Activated T-helper 2 cell treated with anti-CD3 and anti-CD28 coated beads, Interferon-gamma antibody, Interleukin-2, Interleukin-4, amounts not matched to agents 10 μg/mL and 5 μg/mL and 100 μg/mL, durations not matched to agents 14 hours and 24 hours and 36 hours (primary cell): ENCODE measurements around the gene ARHGAP44. TPM values are rescaled to one million over a fixed set of nuclear protein-coding genes. Genes with fewer than 3 reads are reported as not detected.
A peak's percentile ranks its signal among the peaks of the same experiment; 100 is the strongest.

Experiments
- DNase-seq: peaks from one replicate; pipeline ENCODE4 v3.0.0; 2021; ENCODE audit warnings: low spot score
- H3K27ac Mint-ChIP-seq: one replicate; pipeline ENCODE4 v1.8.0; 2021; ENCODE audit warnings: mixed read lengths
- H3K27me3 Mint-ChIP-seq: one replicate; pipeline ENCODE4 v1.8.0; 2021; ENCODE audit warnings: low read depth, mixed read lengths
- H3K36me3 Mint-ChIP-seq: one replicate; pipeline ENCODE4 v1.8.0; 2021; ENCODE audit warnings: low read depth, mixed read lengths
- H3K4me1 Mint-ChIP-seq: one replicate; pipeline ENCODE4 v1.8.0; 2021; ENCODE audit warnings: low read depth, mixed read lengths
- H3K4me3 Mint-ChIP-seq: one replicate; pipeline ENCODE4 v1.8.0; 2021; ENCODE audit warnings: low read depth, mild to moderate bottlenecking, moderate library complexity, mixed read lengths
- H3K9me3 Mint-ChIP-seq: one replicate; pipeline ENCODE4 v1.8.0; 2021; ENCODE audit warnings: mixed read lengths
- intact Hi-C: fragments of 100-400 bp; cut with micrococcal nuclease; formaldehyde crosslinking; loops from one replicate; pipeline ENCODE4 v1.15.1; 2023
- total RNA-seq: library from RNA; stranded (reverse); gene quantifications from 2 replicates; pipeline ENCODE4 v1.2.3, GENCODE V29; 2022

The ARHGAP44 gene, protein sequence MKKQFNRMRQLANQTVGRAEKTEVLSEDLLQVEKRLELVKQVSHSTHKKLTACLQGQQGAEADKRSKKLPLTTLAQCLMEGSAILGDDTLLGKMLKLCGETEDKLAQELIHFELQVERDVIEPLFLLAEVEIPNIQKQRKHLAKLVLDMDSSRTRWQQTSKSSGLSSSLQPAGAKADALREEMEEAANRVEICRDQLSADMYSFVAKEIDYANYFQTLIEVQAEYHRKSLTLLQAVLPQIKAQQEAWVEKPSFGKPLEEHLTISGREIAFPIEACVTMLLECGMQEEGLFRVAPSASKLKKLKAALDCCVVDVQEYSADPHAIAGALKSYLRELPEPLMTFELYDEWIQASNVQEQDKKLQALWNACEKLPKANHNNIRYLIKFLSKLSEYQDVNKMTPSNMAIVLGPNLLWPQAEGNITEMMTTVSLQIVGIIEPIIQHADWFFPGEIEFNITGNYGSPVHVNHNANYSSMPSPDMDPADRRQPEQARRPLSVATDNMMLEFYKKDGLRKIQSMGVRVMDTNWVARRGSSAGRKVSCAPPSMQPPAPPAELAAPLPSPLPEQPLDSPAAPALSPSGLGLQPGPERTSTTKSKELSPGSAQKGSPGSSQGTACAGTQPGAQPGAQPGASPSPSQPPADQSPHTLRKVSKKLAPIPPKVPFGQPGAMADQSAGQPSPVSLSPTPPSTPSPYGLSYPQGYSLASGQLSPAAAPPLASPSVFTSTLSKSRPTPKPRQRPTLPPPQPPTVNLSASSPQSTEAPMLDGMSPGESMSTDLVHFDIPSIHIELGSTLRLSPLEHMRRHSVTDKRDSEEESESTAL
- 0.21 TPM in 2 replicates for total RNA-seq

DNA sequence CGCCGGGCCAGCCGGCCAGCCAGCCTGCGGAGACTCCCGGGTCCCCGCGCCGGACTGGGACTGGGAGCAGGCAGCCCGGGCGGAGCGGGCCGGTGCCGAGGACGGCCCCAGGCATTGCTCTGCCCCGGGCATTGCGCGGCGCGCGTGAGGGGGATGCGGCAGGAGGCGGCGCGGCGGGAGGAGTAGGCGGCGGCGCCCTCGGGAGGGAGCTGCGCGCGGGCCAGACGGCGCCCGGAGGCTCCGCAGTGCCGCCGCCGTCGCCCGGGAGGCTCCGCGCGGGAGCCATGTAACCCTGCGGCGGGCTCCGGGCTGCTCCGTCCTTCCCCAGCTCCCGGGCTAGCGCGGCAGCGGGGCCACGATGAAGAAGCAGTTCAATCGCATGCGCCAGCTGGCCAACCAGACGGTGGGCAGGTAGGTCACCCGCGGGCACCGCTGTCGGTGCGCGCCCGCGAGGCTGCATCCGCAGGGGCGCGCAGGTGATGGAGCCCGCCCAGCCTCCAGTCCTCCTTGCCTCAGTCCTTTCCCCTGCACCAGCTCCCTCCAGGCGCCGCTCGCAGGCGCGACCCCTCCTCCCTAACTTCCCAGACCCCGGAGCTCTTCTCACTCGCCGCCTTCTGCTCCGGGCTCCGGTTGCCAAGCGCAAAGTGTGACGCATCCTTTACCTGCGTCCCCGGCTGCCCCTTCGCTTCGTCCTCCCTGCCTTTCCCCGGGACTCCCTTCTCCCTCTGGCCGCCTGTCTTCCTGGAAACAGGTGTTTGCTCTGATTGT lies at the start of gene ARHGAP44:
Gene ARHGAP44, plus strand, starts transcription at position 18 of the 768 bp plus-strand sequence. Its CDS starts 341 bp downstream, at position 359.
- Mint-ChIP-seq H3K27ac (no peak within 1 kb of the TSS), H3K9me3 (no peaks in the 10 kb centered on the region), H3K4me3 (peak within 1 kb of the TSS; percentile 66), H3K36me3 (no peaks in the 10 kb centered on the region), H3K27me3 (peaks cover 13% of the 10 kb centered on the region), H3K4me1 (no peaks in the 10 kb centered on the region)
- intact Hi-C loops: no loop called here
- peak; percentile 12 for DNase-seq

DNA sequence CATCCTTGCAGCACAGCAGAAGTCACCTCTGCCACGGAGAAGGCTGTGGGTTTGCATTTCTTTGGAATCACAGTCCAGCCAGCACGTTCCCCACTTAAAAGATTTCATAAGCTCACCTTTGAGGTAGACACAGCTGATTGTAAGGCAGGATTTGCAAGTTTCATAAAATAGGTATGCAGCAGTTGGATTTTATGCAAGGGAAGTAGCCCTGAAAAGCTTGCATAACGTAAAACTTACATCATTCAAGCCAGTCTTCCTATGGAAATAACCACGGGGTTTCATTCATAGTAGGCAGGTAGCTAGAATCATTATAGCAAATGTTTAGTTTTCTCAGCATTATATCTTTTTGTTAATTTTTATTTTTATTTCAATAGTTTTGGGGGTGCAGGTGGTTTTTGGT lies 49.8 kb upstream of the ARHGAP44 start:
- Mint-ChIP-seq H3K27me3 (no peaks in the 10 kb centered on the region), H3K4me1 (no peaks in the 10 kb centered on the region), H3K4me3 (no peak overlapping the region), H3K27ac (no peak overlapping the region), H3K36me3 (no peaks in the 10 kb centered on the region), H3K9me3 (no peaks in the 10 kb centered on the region)
- no peak for DNase-seq
- intact Hi-C loops: no loop called here

DNA sequence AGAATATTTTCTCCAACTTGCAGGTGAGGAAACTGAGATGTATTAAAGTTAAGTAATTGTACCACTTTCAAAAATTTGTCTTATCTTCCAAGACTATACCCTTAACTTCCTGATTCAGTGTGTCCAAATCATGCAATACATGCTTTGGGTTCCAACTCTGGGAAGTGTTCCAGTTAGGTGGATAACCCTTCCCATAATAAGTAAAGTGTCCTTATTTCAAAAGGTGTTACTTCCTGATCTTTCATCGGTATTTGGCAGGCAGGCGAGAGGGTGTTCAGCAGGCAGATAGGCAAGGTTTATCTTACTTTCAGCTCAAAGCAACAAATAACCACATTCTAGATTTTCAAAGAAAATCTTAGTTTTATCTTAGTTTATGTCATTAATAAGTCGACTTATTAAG lies 46.3 kb upstream of the ARHGAP44 start:
- no peak for DNase-seq
- Mint-ChIP-seq H3K4me3 (no peak overlapping the region), H3K27ac (no peak overlapping the region), H3K36me3 (no peaks in the 10 kb centered on the region), H3K27me3 (no peaks in the 10 kb centered on the region), H3K4me1 (no peaks in the 10 kb centered on the region), H3K9me3 (no peaks in the 10 kb centered on the region)
- intact Hi-C loops: no loop called here

DNA sequence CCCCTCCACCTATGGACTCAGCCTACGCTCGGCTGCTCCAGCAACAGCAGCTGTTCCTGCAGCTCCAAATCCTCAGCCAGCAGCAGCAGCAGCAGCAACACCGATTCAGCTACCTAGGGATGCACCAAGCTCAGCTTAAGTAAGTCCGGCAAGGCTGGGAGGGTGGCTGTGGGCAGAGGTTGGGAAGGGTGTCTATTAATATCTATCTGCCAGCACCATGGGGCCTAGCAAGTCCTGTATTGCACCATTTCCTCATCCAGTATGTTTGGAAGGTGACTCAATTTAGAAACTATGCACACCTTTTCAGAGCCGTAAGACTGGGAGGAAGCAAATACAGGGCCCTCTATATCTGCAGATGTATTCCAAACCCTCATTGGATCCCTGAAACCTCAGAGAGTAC lies 45.0 kb upstream of the ARHGAP44 start:
- no peaks in the 10 kb centered on the region for H3K27me3 Mint-ChIP-seq
- H3K9me3 Mint-ChIP-seq: no peaks in the 10 kb centered on the region
- H3K4me1 Mint-ChIP-seq: no peaks in the 10 kb centered on the region
- no peaks in the 10 kb centered on the region for H3K36me3 Mint-ChIP-seq
- H3K4me3 Mint-ChIP-seq: no peak overlapping the region
- no peak overlapping the region for H3K27ac Mint-ChIP-seq
- intact Hi-C loops: no loop called here
- DNase-seq: no peak

DNA sequence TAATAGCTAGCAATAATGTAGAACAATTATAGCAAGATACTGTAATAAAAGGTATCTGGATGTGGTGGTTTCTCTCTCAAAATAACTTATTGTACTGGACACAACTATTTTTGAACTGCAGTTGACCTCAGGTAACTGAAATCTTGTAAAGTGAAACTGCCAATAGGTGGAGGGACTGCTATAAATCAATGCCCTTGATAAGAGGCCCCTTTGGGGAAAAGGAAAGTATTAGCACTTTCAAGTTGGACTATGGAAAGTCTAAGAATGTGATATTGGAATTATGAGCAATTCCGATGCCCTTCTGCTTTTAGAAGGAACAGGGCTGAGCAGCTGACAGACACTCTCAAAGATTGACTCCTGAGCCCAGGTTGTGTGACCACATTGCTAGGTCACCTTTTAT lies 44.5 kb upstream of the ARHGAP44 start:
- H3K4me1 Mint-ChIP-seq: no peaks in the 10 kb centered on the region
- DNase-seq: no peak
- H3K9me3 Mint-ChIP-seq: no peaks in the 10 kb centered on the region
- H3K27me3 Mint-ChIP-seq: no peaks in the 10 kb centered on the region
- H3K4me3 Mint-ChIP-seq: no peak overlapping the region
- intact Hi-C loops: no loop called here
- no peak overlapping the region for H3K27ac Mint-ChIP-seq
- no peaks in the 10 kb centered on the region for H3K36me3 Mint-ChIP-seq

DNA sequence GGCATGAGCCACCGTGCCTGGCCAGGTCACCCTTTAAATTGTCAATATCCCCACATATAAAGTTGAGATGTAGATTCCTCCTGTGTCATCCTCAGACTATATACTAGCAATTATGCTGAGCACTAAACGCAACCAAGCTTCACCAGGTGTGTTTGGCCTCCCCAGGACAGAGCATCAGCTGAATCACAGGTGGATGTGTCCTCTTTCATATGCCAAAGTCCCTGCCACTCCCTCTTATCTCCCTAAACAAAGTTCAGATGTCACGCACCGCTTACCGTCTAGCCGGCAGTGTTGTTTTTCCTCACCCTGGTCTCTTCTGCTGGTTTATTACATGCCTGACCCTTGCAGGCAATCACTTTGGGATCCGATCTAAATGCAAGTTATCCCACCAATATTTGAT lies 43.8 kb upstream of the ARHGAP44 start:
- no peaks in the 10 kb centered on the region for H3K9me3 Mint-ChIP-seq
- H3K4me3 Mint-ChIP-seq: no peak overlapping the region
- no peaks in the 10 kb centered on the region for H3K27me3 Mint-ChIP-seq
- H3K27ac Mint-ChIP-seq: no peak overlapping the region
- no peaks in the 10 kb centered on the region for H3K36me3 Mint-ChIP-seq
- H3K4me1 Mint-ChIP-seq: no peaks in the 10 kb centered on the region
- no peak for DNase-seq
- intact Hi-C loops: no loop called here

DNA sequence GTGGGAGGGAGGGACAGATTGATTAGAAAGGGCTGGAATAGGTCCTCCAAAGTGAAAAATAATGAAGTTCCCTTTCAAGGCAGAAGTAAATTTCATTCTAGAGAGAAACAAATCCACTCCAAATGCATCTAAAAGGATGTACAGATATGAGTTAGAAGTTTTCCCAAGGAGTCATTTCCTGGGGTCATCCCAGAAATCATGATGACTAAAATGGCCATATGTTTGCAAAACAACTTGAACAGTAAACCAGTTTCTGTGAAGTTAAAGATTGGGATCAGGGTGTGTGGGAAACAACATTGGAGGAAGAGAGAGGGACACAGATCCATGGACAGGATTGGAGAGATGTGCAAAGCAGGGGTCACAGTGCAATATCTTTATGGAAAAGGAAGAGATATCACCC lies 32.5 kb upstream of the ARHGAP44 start:
- Mint-ChIP-seq H3K9me3 (peaks cover 8% of the 10 kb centered on the region), H3K4me3 (no peak overlapping the region), H3K27ac (no peak overlapping the region), H3K4me1 (no peaks in the 10 kb centered on the region), H3K36me3 (no peaks in the 10 kb centered on the region), H3K27me3 (no peaks in the 10 kb centered on the region)
- DNase-seq: no peak
- intact Hi-C loops: no loop called here

DNA sequence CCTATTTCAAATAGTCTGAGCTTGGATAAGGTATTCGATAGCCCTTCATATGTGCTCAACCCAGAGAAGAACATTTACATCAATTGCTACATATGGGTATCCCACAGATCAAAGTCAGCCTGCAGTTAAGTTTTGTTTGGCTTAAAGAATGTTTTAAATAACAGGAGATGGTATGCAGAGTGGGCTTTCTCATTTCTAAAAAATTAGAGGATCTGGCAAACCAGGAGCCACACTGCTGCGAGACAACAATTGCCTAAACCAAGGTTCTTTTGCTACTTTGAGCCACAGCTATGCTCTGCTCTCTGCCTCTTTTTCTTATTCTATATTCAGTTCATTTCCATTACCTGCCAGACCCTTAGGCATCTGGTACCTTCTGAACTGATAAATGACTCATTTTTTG lies 30.2 kb upstream of the ARHGAP44 start:
- intact Hi-C loops: no loop called here
- Mint-ChIP-seq H3K9me3 (peaks cover 9% of the 10 kb centered on the region), H3K4me3 (no peak overlapping the region), H3K36me3 (no peaks in the 10 kb centered on the region), H3K27ac (no peak overlapping the region), H3K4me1 (no peaks in the 10 kb centered on the region), H3K27me3 (no peaks in the 10 kb centered on the region)
- no peak for DNase-seq

DNA sequence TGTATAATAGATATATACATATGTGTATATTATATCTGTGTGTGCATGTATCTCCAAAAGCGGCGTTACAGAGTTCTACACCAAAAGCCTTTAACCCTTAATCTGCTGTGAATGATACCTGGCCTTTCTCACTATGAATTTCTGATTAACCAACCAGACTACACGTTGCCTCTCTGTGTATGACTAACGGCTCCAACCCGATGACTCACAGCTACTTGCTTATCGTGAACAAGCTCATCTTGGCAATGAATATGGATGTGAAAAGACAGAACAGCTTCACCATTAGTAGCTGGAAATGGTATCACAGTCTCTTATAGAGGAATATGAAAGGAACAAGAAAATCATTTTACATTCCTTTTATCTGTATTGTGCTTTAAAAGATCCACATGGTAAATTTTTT lies 23.8 kb upstream of the ARHGAP44 start:
- Mint-ChIP-seq H3K9me3 (peaks cover 19% of the 10 kb centered on the region), H3K27me3 (no peaks in the 10 kb centered on the region), H3K4me3 (no peak overlapping the region), H3K27ac (no peak overlapping the region), H3K4me1 (no peaks in the 10 kb centered on the region), H3K36me3 (no peaks in the 10 kb centered on the region)
- no peak for DNase-seq
- intact Hi-C loops: no loop called here

DNA sequence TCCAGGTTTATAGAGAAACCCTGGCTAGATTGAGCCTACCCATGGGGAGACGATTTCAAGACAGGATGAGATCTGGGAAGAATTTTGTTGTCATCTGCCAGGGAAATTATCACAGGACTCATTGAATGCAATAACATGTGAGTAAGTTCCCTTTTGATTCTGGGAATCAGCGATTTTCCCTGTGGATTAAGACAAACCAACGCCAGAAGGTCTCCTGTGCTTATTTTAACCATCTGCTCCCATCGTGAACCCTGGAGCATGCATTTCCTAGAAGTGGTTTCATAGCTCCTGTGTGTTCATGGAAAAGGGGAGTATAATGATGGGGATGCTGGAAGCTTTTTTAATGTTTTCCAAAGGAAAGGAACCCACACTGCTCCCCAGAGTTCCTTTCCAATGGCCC lies 21.0 kb upstream of the ARHGAP44 start:
- H3K9me3 Mint-ChIP-seq: peaks cover 15% of the 10 kb centered on the region
- DNase-seq: no peak
- H3K4me3 Mint-ChIP-seq: no peak overlapping the region
- no peaks in the 10 kb centered on the region for H3K36me3 Mint-ChIP-seq
- no peaks in the 10 kb centered on the region for H3K4me1 Mint-ChIP-seq
- no peak overlapping the region for H3K27ac Mint-ChIP-seq
- intact Hi-C loops: no loop called here
- no peaks in the 10 kb centered on the region for H3K27me3 Mint-ChIP-seq

DNA sequence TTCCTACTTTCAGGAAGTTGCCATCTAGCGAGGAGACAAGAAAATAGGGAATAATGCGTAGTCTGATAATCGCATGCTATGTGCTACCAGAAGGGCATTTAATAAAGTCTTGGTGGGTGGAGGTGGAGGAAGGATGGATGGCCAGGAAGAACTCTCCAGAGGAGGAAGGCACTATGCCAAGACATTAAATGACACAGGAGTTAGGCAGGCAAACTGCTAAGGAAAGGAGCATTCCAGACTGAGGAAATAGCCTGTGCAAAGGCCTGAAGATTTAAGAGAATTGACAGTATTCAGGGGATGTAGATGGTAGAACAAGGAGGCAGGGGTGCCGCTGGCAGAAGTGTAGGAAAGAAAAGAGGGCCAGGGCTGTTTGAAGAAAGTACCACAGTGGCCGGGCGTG lies 19.3 kb upstream of the ARHGAP44 start:
- no peak for DNase-seq
- intact Hi-C loops: no loop called here
- Mint-ChIP-seq H3K9me3 (peaks cover 12% of the 10 kb centered on the region), H3K27ac (no peak overlapping the region), H3K4me1 (no peaks in the 10 kb centered on the region), H3K36me3 (no peaks in the 10 kb centered on the region), H3K4me3 (no peak overlapping the region), H3K27me3 (no peaks in the 10 kb centered on the region)

DNA sequence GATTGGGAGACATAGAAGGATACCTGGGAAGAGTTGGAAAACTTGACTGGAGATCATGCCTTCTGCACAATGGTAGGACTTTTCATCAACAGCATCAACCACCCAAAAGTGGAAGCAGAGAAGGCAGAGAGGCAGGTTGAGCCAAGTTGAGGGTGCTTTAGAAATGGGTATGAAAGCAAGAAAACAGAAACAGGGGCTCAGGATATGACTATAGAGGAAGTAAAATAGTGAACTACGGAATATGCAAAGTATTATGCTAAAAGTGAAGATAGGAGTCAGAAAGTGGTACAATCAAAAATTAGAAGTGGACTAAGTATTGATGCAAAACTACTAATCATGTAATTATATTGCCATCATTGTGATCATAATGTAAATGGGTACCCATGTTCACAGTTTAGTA lies 16.1 kb upstream of the ARHGAP44 start:
- intact Hi-C loops: no loop called here
- Mint-ChIP-seq H3K27ac (no peak overlapping the region), H3K27me3 (no peaks in the 10 kb centered on the region), H3K36me3 (no peaks in the 10 kb centered on the region), H3K9me3 (peaks cover 11% of the 10 kb centered on the region), H3K4me1 (no peaks in the 10 kb centered on the region), H3K4me3 (no peak overlapping the region)
- no peak for DNase-seq

DNA sequence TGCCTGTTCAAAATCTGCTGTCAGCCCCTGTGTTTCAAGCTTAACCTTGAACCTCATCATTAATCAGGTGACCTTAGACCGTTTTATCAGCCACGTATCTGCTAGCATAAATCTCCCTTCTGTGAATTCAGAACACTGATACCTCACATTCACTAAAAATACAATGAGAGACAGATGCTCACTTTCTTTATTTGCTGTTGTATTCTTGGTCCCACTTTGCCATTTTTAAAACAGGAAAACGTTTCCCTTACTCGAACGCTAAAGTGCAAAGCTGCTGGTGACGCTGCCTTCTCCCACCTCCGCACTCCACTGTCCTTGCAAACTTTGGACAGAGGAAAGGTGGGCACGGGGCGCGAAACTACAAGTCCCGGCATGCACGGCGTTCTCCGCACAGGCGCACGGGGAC lies 220 bp upstream of the ARHGAP44 start:
- Mint-ChIP-seq H3K4me3 (peak overlapping the region; percentile 37), H3K9me3 (no peaks in the 10 kb centered on the region), H3K4me1 (no peaks in the 10 kb centered on the region), H3K27ac (no peak overlapping the region), H3K27me3 (peaks cover 13% of the 10 kb centered on the region), H3K36me3 (no peaks in the 10 kb centered on the region)
- intact Hi-C loops: no loop called here
- no peak for DNase-seq
